H1 (cell line): ENCODE data around the gene IL10. TPM values are rescaled to one million over a fixed set of nuclear protein-coding genes. Genes with fewer than 3 reads are reported as not detected.

Experiments used
- CTCF ChIA-PET: fragments of 300-600 bp; sonication (Branson Sonifier 250); formaldehyde crosslinking; loops from one replicate; lab custom pipeline; 2021; ENCODE audit not compliant: partially characterized antibody; lab: Charles Lee
- POLR2A ChIA-PET: fragments of 300-600 bp; sonication (Branson Sonifier 250); formaldehyde crosslinking; loops from one replicate; lab custom pipeline; 2021; ENCODE audit warnings: inconsistent platforms; ENCODE audit not compliant: partially characterized antibody; lab: Charles Lee
- DNase-seq, 2 experiments: peaks; one replicate each; pipeline versions ENCODE4 v3.0.0 to v3.0.0-alpha.2; 2010 to 2022; ENCODE audit warnings: low spot score in 2 of 2, low read depth in 1 of 2, mixed read lengths in 1 of 2
- FAIRE-seq: peaks from 2 replicates; lab custom pipeline; 2011; peaks lifted over from hg19 to GRCh38; lab: Jason Lieb, UNC
- H2AFZ ChIP-seq: 2 replicates; pipeline ENCODE4 v1.8.1; 2012; ENCODE audit warnings: low read length, inconsistent platforms
- H2AK5ac ChIP-seq: 2 replicates; pipeline ENCODE4 v1.6.1; 2013; ENCODE audit warnings: low read depth, low read length
- H2BK120ac ChIP-seq: replicated peaks from 2 replicates; pipeline ENCODE3; 2013; ENCODE audit warnings: low read depth, low read length, inconsistent platforms
- H2BK12ac ChIP-seq: 2 replicates; pipeline ENCODE4 v1.6.1; 2013; ENCODE audit warnings: low read depth, low read length
- H2BK15ac ChIP-seq: 2 replicates; pipeline ENCODE4 v1.6.1; 2013; ENCODE audit warnings: low read length
- H2BK20ac ChIP-seq: 2 replicates; pipeline ENCODE4 v1.6.1; 2013; ENCODE audit warnings: low read length
- H2BK5ac ChIP-seq: 2 replicates; pipeline ENCODE4 v1.6.1; 2013; ENCODE audit warnings: low read depth, low read length
- H3K14ac ChIP-seq: 2 replicates; pipeline ENCODE4 v1.6.1; 2013; ENCODE audit warnings: inconsistent platforms; ENCODE audit not compliant: insufficient read length
- H3K18ac ChIP-seq: 2 replicates; pipeline ENCODE4 v1.6.1; 2013; ENCODE audit warnings: low read length; ENCODE audit errors: extremely low read depth
- H3K23ac ChIP-seq: 2 replicates; pipeline ENCODE4 v1.6.1; 2013; ENCODE audit warnings: inconsistent platforms; ENCODE audit not compliant: insufficient read length
- H3K23me2 ChIP-seq: 2 replicates; pipeline ENCODE4 v1.6.1; 2013; ENCODE audit warnings: low read depth, low read length
- H3K27ac ChIP-seq: 2 replicates; pipeline ENCODE4 v1.6.1; 2011; ENCODE audit warnings: low read depth, low read length, inconsistent platforms
- H3K27me3 ChIP-seq, 4 experiments: replicated peaks in 1 of 4; 1 replicate in 1 of 4; 2 replicates in 3 of 4; pipeline versions ENCODE4 v1.6.1 to v1.8.1; 2011 to 2013; ENCODE audit warnings: low read length in 3 of 4, mild to moderate bottlenecking in 3 of 4, inconsistent platforms in 2 of 4, mixed read lengths in 2 of 4, moderate library complexity in 1 of 4; ENCODE audit not compliant: control insufficient read depth in 3 of 4, insufficient read depth in 3 of 4; ENCODE audit errors: extremely low read depth in 1 of 4
- H3K36me3 ChIP-seq, 4 experiments: 2 replicates each; pipeline versions ENCODE4 v1.6.1 to v1.8.1; 2011 to 2013; ENCODE audit warnings: mild to moderate bottlenecking in 4 of 4, low read length in 3 of 4, moderate library complexity in 2 of 4, control low read depth in 1 of 4, inconsistent platforms in 1 of 4; ENCODE audit not compliant: insufficient read depth in 4 of 4, control insufficient read depth in 2 of 4
- H3K4ac ChIP-seq: replicated peaks from 2 replicates; pipeline ENCODE3; 2013; ENCODE audit warnings: low read length, low read depth, mixed read lengths, inconsistent platforms; ENCODE audit not compliant: insufficient read length
- H3K4me1 ChIP-seq, 4 experiments: replicated peaks in 1 of 4; 1 replicate in 1 of 4; 2 replicates in 3 of 4; pipeline versions ENCODE4 v1.6.1 to v1.8.1; 2011 to 2013; ENCODE audit warnings: low read length in 3 of 4, inconsistent platforms in 2 of 4, mixed read lengths in 1 of 4; ENCODE audit not compliant: insufficient read depth in 4 of 4, control insufficient read depth in 3 of 4
- H3K4me2 ChIP-seq, 2 experiments: 2 replicates each; pipeline versions ENCODE4 v1.6.1 to v1.8.1; 2011 to 2013; ENCODE audit warnings: low read depth in 2 of 2, low read length in 2 of 2, control low read depth in 1 of 2, inconsistent platforms in 1 of 2, mild to moderate bottlenecking in 1 of 2; ENCODE audit not compliant: insufficient read depth in 1 of 2
- H3K4me3 ChIP-seq, 4 experiments: fragments of 200-600, 300-600 bp in 1 of 4; sonication (generic), shearing (Covaris generic), sonication (Bioruptor Twin) in 1 of 4; 2 replicates each; pipeline versions ENCODE4 v1.5.1 to v1.8.1; 2011 to 2016; ENCODE audit warnings: low read length in 4 of 4, low read depth in 3 of 4, control low read depth in 2 of 4, inconsistent platforms in 2 of 4, mild to moderate bottlenecking in 2 of 4, mixed read lengths in 1 of 4, moderate library complexity in 1 of 4; ENCODE audit not compliant: insufficient read depth in 2 of 4; ENCODE audit errors: extremely low read depth in 1 of 4
- H3K56ac ChIP-seq: replicated peaks from 2 replicates; pipeline ENCODE3; 2013; ENCODE audit warnings: low read depth, mild to moderate bottlenecking, mixed read lengths, low read length, inconsistent platforms; ENCODE audit not compliant: insufficient read length
- H3K79me1 ChIP-seq: 2 replicates; pipeline ENCODE4 v1.6.1; 2013; ENCODE audit warnings: low read depth, low read length, control low read depth
- H3K79me2 ChIP-seq, 2 experiments: 2 replicates each; pipeline versions ENCODE4 v1.6.1 to v1.8.1; 2012 to 2013; ENCODE audit warnings: low read length in 2 of 2, mild to moderate bottlenecking in 2 of 2, inconsistent platforms in 1 of 2; ENCODE audit not compliant: insufficient read depth in 2 of 2, control insufficient read depth in 1 of 2
- H3K9ac ChIP-seq, 4 experiments: replicated peaks in 1 of 4; 1 replicate in 1 of 4; 2 replicates in 3 of 4; pipeline versions ENCODE4 v1.6.1 to v1.8.1; 2011 to 2013; ENCODE audit warnings: low read depth in 3 of 4, low read length in 3 of 4, control low read depth in 2 of 4, mild to moderate bottlenecking in 2 of 4, moderate library complexity in 2 of 4, inconsistent platforms in 1 of 4; ENCODE audit errors: extremely low read depth in 1 of 4
- H3K9me3 ChIP-seq, 2 experiments: 2 replicates each; pipeline versions ENCODE4 v1.6.1 to v1.8.1; 2012 to 2013; ENCODE audit warnings: mild to moderate bottlenecking in 2 of 2, moderate library complexity in 2 of 2, control low read depth in 1 of 2, inconsistent platforms in 1 of 2, low read depth in 1 of 2, low read length in 1 of 2, mixed read lengths in 1 of 2; ENCODE audit not compliant: insufficient read depth in 2 of 2
- H4K20me1 ChIP-seq, 2 experiments: replicated peaks in 1 of 2; 2 replicates each; pipeline versions ENCODE3 to v1.8.1; 2011 to 2013; ENCODE audit warnings: inconsistent platforms in 2 of 2, low read length in 2 of 2, mild to moderate bottlenecking in 1 of 2; ENCODE audit not compliant: insufficient read depth in 2 of 2, control insufficient read depth in 1 of 2
- H4K5ac ChIP-seq: 2 replicates; pipeline ENCODE4 v1.6.1; 2013; ENCODE audit warnings: low read length, low read depth, mixed read lengths, inconsistent platforms; ENCODE audit not compliant: insufficient read length
- H4K8ac ChIP-seq: 2 replicates; pipeline ENCODE4 v1.8.0; 2013; ENCODE audit warnings: mild to moderate bottlenecking, moderate library complexity, low read length, inconsistent platforms; ENCODE audit not compliant: insufficient read depth; ENCODE audit errors: extremely low read depth
- H4K91ac ChIP-seq: replicated peaks from 2 replicates; pipeline ENCODE3; 2013; ENCODE audit warnings: low read length, mixed read lengths, inconsistent platforms; ENCODE audit not compliant: insufficient read length
- BACH1 ChIP-seq: IDR thresholded peaks from 2 replicates; pipeline ENCODE4 v1.6.1; 2012; ENCODE audit warnings: low read length, improper control_type of control experiment
- BRCA1 ChIP-seq: IDR thresholded peaks from 2 replicates; pipeline ENCODE4 v1.6.1; 2012; ENCODE audit warnings: low read depth, low read length, improper control_type of control experiment
- CHD1 ChIP-seq: IDR thresholded peaks from 2 replicates; pipeline ENCODE4 v1.6.1; 2012; ENCODE audit warnings: low read depth, low read length, improper control_type of control experiment
- CTBP2 ChIP-seq: IDR thresholded peaks from 2 replicates; pipeline ENCODE4 v1.7.0; 2011; ENCODE audit warnings: borderline replicate concordance, mild to moderate bottlenecking, moderate library complexity, mixed read lengths, low read length; ENCODE audit not compliant: insufficient read depth, insufficient read length
- E2F6 ChIP-seq: IDR thresholded peaks from 2 replicates; pipeline ENCODE4 v1.6.1; 2012; ENCODE audit warnings: inconsistent platforms
- HDAC2 ChIP-seq, 2 experiments: fragments of 300-600 bp in 1 of 2; sonication (generic) in 1 of 2; IDR thresholded peaks; 2 replicates each; pipeline ENCODE4 v1.6.1; 2011 to 2012; ENCODE audit warnings: low read depth in 2 of 2, low read length in 2 of 2, mild to moderate bottlenecking in 2 of 2, moderate library complexity in 2 of 2, borderline replicate concordance in 1 of 2, inconsistent platforms in 1 of 2
- JUND ChIP-seq: IDR thresholded peaks from 2 replicates; pipeline ENCODE4 v1.6.1; 2011; ENCODE audit warnings: mild to moderate bottlenecking, improper control_type of control experiment, low read length
- POU5F1 ChIP-seq: IDR thresholded peaks from 2 replicates; pipeline ENCODE4 v1.6.1; 2011; ENCODE audit warnings: low read depth, mild to moderate bottlenecking, low read length, moderate library complexity
- RAD21 ChIP-seq, 2 experiments: IDR thresholded peaks in 1 of 2; conservative IDR thresholded peaks in 1 of 2; 2 replicates each; pipeline ENCODE4 v1.6.1; 2011; ENCODE audit warnings: low read depth in 2 of 2, low read length in 2 of 2, improper control_type of control experiment in 1 of 2, inconsistent platforms in 1 of 2, mild to moderate bottlenecking in 1 of 2, moderate library complexity in 1 of 2
- TAF1 ChIP-seq: IDR thresholded peaks from 2 replicates; pipeline ENCODE4 v1.6.1; 2011; ENCODE audit warnings: mild to moderate bottlenecking, low read depth, low read length
- TCF12 ChIP-seq: IDR thresholded peaks from 2 replicates; pipeline ENCODE4 v1.6.1; 2011; ENCODE audit warnings: low read depth, mild to moderate bottlenecking, low read length
- YY1 ChIP-seq: IDR thresholded peaks from 2 replicates; pipeline ENCODE4 v1.6.1; 2011; ENCODE audit warnings: low read depth, mild to moderate bottlenecking, low read length
- WGBS, 2 experiments: shearing (Covaris generic) in 1 of 2; methylation state at CpG; one replicate each; pipeline versions ENCODE4 v1.1.6 to v1.1.7; 2013 to 2015; ENCODE audit warnings: low lambda C conversion rate in 2 of 2, mixed read lengths in 2 of 2, inconsistent platforms in 1 of 2, low coverage in 1 of 2, missing lambda C conversion rate in 1 of 2; ENCODE audit not compliant: insufficient replicate concordance in 2 of 2, insufficient coverage in 1 of 2, insufficient read length in 1 of 2; ENCODE audit errors: extremely low coverage in 1 of 2, missing lambda C conversion rate in 1 of 2; 5-methylcytosine and 5-hydroxymethylcytosine counted together
- polyA plus RNA-seq, 7 experiments: library from polyadenylated mRNA; depleted of rRNA in 3 of 7; stranded (reverse) in 5 of 7; unstranded in 2 of 7; fragments of >200 nt in 5 of 7; fragments of 200-250 nt in 2 of 7; gene quantifications; 1 replicate in 5 of 7; 2 replicates in 1 of 7; 4 replicates in 1 of 7; pipeline versions ENCODE4 v1.2.1 to v1.2.3, GENCODE V29; 2011 to 2013; ENCODE audit warnings: missing spikeins in 2 of 7, mixed read lengths in 2 of 7
- total RNA-seq: library from RNA; stranded (reverse); fragmentation: NEBNext Ultra II Directional; extraction: Animal tissue kit (Norgen Biotek cat#: 25700); gene quantifications from 2 replicates; pipeline ENCODE4 v1.2.1, GENCODE V29; 2021

The IL10 gene
- total and polyA plus RNA-seq, 2 of the 8 experiments (the other 6 are each of a cell fraction or from before 2014, with no cell fraction given), result not detected

GRCh38 chr1:206812471-206812870 is 40.2 kb upstream of the IL10 start:
- H4K20me1 ChIP-seq, result no peaks in the 10 kb centered on the region
- TF ChIP-seq TAF1 (no peak), CTBP2 (no peak), BACH1 (no peak), E2F6 (no peak), YY1 (no peak), TCF12 (no peak), RAD21 (IDR thresholded peaks at IDR 0.05 in 1 of 2, conservative IDR thresholded peaks at IDR 0.05 in 1 of 2; ENCODE audit: low read depth in 2 of 2, low read length in 2 of 2) (no peak), POU5F1 (no peak), JUND (no peak), BRCA1 (no peak), CHD1 (no peak), HDAC2 (IDR thresholded peaks at IDR 0.05; ENCODE audit: borderline replicate concordance in 1 of 2, low read depth in 2 of 2, low read length in 2 of 2) (no peak)
- H2BK5ac ChIP-seq, result no peak overlapping the region
- no peak overlapping the region for H3K18ac ChIP-seq
- no peak overlapping the region for H3K23ac ChIP-seq
- no peaks in the 10 kb centered on the region for H3K23me2 ChIP-seq
- H4K5ac ChIP-seq, result no peak overlapping the region
- DNase-seq (no peak), FAIRE-seq (no peak)
- no peak overlapping the region for H2AK5ac ChIP-seq
- H2BK15ac ChIP-seq, result no peak overlapping the region
- H3K9ac ChIP-seq, result no peak overlapping the region
- no peak overlapping the region for H2BK20ac ChIP-seq
- no peak overlapping the region for H2BK120ac ChIP-seq
- no peak overlapping the region for H2BK12ac ChIP-seq
- H3K4me3 ChIP-seq, result no peak overlapping the region
- H3K27ac ChIP-seq, result no peak overlapping the region
- H2AFZ ChIP-seq, result no peak overlapping the region
- no peak overlapping the region for H3K4ac ChIP-seq
- H3K79me2 ChIP-seq, result no peaks in the 10 kb centered on the region
- ChIA-PET POLR2A (no interaction called here), CTCF (interaction anchor here (1.0 to 5.5 kb wide), 4 partner anchors 9 to 101 kb away, joined by 3 to 57 read pairs (median 12); no protein-coding TSS in a partner anchor)
- no peaks in the 10 kb centered on the region for H3K27me3 ChIP-seq
- H4K8ac ChIP-seq, result no peak overlapping the region
- no peak overlapping the region for H4K91ac ChIP-seq
- no peak overlapping the region for H3K56ac ChIP-seq
- H3K4me2 ChIP-seq, result no peak overlapping the region
- H3K14ac ChIP-seq, result no peak overlapping the region
- no peaks in the 10 kb centered on the region for H3K36me3 ChIP-seq
- H3K79me1 ChIP-seq, result no peaks in the 10 kb centered on the region
- WGBS, 2 experiments, result 95% methylated on average over 2 of the region's 2 CpGs; no CpG with 5 or more reads in 1 of the 2 experiments
- peaks cover 0 to 5% of the 10 kb centered on the region in 2 experiments; a peak in 1 of 4 replicates for H3K9me3 ChIP-seq
- H3K4me1 ChIP-seq, result no peaks in the 10 kb centered on the region
